Measurements from ENCODE around the gene ZNF728.

GRCh38 chr19:23049256-23049655 lies 46.3 kb upstream of the ZNF728 start:
- TF ChIP-seq POLR2AphosphoS5 (IDR thresholded peaks at IDR 0.05) (no peak), CTCF (IDR thresholded peaks at IDR 0.05) (no peak), POLR2A (IDR thresholded peaks at IDR 0.05) (no peak), EP300 (IDR thresholded peaks at IDR 0.05) (no peak)

Measured in gastroesophageal sphincter (tissue), 3 donors.